ENCODE measurements around the gene SLCO2B1.

Gene SLCO2B1

DNA sequence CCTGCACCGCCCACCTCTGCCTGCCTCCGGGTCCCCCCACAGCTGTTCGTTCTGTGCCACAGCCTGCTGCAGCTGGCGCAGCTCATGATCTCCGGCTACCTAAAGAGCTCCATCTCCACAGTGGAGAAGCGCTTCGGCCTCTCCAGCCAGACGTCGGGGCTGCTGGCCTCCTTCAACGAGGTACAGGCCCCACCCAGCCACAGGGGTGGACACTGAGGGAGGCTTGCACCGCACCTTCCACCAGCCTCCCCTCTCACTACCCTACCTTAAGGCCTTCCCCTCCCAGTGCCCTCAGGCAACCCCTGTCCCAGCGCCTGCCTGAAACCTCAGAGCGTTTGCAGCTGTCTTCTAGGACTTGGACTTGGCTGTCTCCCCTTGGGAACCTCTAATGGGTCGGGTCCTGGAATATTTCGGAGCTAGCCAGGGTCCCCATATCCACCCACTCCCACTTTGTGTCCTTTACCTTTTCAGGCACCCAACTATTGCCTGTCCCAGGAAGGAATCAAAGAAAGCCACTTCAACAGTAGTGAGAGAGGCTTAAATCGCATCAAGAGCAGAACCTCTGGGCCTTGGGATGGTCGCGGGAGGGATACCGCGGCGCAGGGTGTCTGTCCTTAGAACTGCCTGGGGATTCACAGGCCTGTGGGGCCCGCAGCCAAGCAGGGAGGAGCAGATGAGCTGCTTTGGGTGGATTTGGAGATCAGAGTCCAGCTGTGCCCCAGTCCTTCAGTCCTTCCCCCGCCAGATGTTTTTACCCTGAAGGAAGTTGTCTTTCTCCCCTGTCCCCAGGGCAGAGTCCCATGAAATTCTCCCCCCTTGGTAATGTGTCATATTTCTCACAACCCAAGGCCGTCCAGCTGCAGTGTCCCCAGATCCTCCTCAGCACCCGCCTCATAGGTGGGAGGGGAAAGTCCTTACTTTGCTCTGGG is 13.3 kb downstream of the SLCO2B1 start:
- no peak for DNase-seq

- no peak for DNase-seq
Observed at GRCh38 chr11:75165721-75166120, 14.8 kb downstream of the SLCO2B1 start.

DNA sequence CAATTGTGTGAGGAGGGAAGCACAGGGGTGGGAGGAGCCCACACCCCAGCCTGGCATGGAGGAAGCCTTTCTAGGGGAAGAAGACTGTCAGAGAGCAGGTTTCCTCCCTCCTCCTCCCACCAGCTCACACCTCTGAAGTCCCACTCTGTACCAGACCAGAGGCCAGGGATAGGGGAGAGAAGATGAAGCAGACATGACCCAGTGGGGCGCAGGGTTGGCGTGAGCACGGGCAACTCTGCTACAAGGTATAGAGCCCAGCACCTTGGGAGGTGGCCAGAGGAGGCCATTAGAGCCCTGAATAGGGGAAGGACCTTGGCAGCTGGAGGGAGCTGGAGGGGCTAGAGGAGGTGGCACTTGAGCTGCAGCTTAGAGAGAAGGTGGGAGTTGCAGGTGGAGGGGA is 15.9 kb downstream of the SLCO2B1 start:
- no peak for DNase-seq

- DNase-seq, result no peak
Observed at GRCh38 chr11:75167617-75168016, 16.7 kb downstream of the SLCO2B1 start.

GRCh38 chr11:75169101-75169885 is 18.4 kb downstream of the SLCO2B1 start:
- no peak for DNase-seq

GRCh38 chr11:75170516-75171201 is 19.8 kb downstream of the SLCO2B1 start:
- DNase-seq, result no peak

GRCh38 chr11:75173336-75173735 is 22.4 kb downstream of the SLCO2B1 start:
- no peak for DNase-seq

DNA sequence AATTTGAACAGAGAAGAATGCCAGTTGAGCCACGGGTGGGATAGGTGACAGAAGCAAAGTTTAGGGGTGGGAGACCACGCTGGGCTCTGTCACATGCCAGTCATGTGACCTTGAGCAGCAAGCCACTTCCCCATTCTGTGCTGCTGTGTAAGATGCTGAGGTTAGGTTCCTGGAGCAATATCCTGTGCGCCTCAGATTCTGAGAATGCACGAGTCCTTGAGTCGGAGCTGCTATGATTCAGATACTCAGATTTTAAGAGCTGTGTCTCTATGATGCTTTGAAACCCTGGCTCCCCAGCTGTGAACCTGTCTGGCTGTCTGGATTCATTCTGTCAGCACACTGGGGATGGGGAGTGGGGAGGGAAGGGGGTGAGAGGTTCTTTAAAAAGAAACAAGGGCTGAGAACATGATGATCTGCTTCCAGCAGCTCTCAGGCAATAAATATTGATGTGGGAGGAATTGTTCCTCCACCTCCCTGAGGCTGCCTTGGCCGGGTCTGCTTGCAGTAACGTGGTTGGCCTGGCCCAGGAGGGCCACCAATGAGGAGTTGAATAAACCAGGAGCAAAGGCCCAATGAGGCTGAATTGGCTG is 24.0 kb downstream of the SLCO2B1 start:
- peak; percentile 30 for DNase-seq

DNA sequence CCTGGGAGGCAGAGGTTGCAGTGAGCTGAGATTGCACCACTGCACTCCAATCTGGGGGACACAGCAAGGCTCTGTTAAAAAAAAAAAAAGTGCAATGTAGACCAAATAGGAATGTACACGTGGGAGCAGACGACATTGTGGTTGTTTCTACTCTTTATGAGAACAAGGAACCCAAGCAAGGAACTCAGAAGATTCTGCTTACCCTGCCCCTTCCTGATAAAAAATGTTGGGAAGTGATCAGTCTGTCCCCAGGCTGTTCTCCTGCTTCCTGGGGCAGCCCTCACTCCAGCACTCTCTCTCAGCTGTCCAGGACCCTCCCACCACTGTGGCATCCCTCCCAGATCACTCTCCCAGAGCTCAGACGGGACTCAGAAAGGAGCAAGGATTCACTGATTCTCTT is 31.8 kb downstream of the SLCO2B1 start:
- DNase-seq, result no peak

- DNase-seq, result no peak
Observed at GRCh38 chr11:75184051-75184450, 33.1 kb downstream of the SLCO2B1 start.

GRCh38 chr11:75184757-75185425 is 34.0 kb downstream of the SLCO2B1 start:
- no peak for DNase-seq

GRCh38 chr11:75185866-75186265 is 35.0 kb downstream of the SLCO2B1 start:
- DNase-seq, result no peak

DNA sequence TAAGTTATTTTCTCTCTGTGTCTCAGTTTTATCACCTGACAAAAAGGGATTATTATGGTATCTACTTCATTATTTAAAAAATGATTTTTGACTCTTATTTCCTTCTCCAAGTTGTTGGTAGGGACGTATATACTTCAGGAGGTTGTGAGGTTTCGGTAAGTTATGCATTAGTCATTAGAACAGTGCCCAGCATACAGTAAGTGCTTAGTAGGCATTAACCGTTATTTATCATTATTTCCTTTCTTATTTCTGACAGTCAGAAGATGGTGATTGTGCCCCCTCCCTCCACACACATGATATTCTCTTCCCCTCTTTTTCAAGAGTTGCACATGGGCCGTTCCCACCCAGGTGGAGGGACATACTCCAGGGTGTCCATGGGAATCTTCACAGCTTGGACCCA is 36.1 kb downstream of the SLCO2B1 start:
- DNase-seq, result no peak

- DNase-seq, result no peak
Observed at GRCh38 chr11:75188671-75189070, 37.8 kb downstream of the SLCO2B1 start.

DNA sequence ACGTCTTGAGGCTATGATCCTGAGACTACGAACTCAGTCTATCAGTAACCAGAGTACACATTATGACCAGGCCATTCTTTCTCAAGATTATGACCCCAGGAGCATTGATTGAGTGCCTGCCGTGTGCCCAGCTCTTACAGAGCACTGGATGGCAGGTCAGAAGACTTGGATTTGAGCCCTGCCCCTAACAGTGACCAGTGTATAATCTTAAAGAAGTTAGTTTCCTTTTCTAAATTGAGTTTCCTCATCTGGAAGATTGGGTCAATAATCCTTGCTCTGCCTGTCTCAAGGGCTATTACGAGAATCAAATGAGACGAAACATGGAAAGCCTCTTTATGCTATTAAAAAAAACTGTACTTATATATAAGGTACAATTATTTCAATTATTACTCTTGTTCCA is 38.2 kb downstream of the SLCO2B1 start:
- no peak for DNase-seq

DNA sequence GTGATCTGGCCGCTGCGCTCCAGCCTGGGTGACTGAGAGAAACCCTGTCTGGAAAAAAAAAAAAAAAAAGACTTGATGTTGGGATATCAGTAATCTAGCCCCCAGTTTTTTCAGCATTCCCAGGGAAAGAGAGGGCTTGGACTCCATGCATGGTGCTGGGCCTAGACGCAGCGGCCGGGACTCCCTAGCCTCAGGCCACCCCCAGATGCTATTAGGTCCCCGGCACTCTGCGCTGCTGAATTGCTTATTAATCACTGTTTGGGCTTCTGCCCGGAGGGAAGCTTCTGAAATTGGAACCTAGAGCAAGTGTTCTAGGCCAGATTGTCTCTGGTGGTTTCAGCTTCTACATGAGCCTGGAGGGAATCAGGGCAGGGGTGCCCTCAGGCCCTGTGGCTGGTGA is 39.0 kb downstream of the SLCO2B1 start:
- DNase-seq, result no peak

- no peak for DNase-seq
Observed at GRCh38 chr11:75190652-75191329, 39.9 kb downstream of the SLCO2B1 start.

DNA sequence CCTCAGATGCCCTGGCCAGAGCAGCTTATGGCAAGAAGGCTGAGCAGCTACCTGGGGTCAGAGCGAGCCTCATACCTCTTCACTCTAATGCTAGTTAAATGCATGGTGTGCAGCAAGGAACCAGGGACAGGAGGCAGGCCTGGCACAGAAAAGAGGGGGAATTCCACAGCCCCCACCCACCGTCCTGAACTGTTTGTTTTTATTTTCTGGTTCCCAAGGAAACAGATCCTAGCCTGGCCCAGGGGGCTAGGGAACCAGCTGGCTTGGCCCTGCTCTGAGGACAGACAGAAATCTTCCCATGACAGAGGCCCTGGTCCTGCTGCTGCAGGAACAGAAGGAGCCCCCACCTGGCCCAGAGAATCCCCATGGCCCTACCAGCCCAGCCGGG is 40.4 kb downstream of the SLCO2B1 start:
- DNase-seq, result no peak

GRCh38 chr11:75193271-75193670 is 42.4 kb downstream of the SLCO2B1 start:
- DNase-seq, result no peak

DNA sequence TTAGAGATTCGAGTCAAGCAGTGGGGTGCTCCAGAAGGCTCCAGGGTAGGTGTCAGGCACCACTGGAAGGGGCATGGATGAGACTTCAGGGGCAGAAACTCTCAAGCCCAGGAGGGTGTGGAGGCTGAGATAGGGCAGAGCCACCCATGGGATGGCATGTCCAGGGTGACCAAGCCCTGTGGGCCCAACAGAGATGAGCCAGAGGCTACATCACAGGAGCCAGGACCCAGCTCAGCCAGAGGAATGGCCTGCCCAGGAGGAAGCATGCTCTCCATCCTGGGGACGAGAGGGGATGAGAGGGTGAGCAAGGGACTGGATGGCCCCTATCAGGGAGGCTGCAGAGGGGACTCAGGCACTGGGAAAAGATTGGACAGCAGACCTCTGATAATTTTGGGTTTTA is 42.8 kb downstream of the SLCO2B1 start:
- DNase-seq, result no peak

DNA sequence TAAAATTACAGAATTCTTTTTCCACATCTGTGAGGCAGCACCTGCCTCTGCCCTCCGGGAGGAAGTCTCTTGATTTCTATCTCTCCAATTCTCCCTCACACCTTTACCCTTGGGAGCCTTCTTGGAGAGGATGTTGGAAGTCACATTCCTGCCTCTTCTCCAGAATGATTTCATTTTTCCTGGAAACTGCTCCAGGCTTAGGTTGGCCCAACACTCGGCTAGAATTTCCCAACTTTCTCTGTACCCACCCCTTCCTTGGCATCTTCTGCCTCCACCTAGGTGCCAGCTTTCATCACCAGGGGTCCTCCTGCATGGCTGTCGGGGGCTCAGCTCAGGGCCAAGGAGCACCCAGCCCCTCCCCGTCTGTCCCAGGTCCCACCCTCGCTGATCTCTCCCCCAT is 43.2 kb downstream of the SLCO2B1 start:
- no peak for DNase-seq

Data from fibroblast of skin of abdomen (primary cell).